ENCODE results near the gene EEF1A2. TPM values are rescaled to one million over a fixed set of nuclear protein-coding genes. Genes with fewer than 3 reads are reported as not detected.

The EEF1A2 gene
- total and polyA plus RNA-seq, 2 donors from 2014 or later = 1.5 to 18.1 TPM

DNA sequence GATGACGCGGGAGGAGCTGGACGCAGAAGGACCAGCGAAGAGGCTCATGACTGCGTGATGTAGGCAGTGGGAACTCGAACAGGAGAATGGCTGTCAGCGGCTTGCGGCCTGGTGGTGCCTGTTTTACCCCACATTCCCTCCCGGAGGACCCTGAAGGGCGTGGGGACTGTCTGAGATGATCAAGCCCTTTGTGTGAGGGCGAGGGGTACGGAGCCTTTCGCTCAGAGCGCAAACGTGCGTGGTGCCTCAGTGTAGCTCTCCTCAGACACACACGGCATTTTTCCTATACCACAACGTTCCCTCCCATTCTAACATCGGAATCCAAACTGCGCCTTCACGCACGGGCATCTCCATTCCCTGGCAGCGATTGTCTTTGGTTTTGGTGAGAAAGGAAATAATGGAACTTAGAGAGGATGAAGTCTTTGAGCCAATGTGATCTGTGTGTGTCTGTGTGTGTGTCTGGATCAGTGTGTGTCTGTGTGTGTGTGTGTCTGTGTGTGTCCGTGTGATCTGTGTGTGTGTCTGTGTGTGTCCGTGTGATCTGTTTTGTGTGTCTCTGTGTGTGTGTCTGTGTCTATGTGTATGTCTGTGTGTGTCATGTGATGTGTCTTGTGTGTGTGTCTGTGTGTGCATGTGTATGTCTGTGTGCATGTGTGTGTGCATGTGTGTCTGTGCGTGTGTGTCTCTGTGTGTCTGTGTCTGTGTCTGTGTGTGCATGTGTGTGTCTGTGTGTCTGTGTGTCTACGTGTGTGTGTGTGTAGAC, 33.0 kb upstream of the EEF1A2 start:
- Histone ChIP-seq H3K27me3 (ENCODE audit: control insufficient read depth, insufficient read depth, low read length) (no peaks in the 10 kb centered on the region), H3K36me3 (ENCODE audit: control insufficient read depth in 2 of 3, insufficient read depth in 3 of 3, low read length in 3 of 3) (no peaks in the 10 kb centered on the region), H3K9me3 (ENCODE audit: control insufficient read depth in 2 of 3, insufficient read depth in 1 of 3, low read length in 3 of 3) (no peaks in the 10 kb centered on the region), H3K27ac (ENCODE audit: low read depth in 2 of 2, low read length in 2 of 2) (no peak overlapping the region), H3K9ac (ENCODE audit: low read length in 3 of 3) (no peak overlapping the region), H3K4me1 (ENCODE audit: control insufficient read depth in 2 of 3, insufficient read depth in 2 of 3, low read depth in 1 of 3, low read length in 3 of 3) (no peaks in the 10 kb centered on the region), H3K4me3 (ENCODE audit: low read length in 3 of 3) (no peak overlapping the region)
- peak in 3 of 5 donors; percentile 8 to 64 (median 28) for DNase-seq
- TF ChIP-seq, protein P1, sequence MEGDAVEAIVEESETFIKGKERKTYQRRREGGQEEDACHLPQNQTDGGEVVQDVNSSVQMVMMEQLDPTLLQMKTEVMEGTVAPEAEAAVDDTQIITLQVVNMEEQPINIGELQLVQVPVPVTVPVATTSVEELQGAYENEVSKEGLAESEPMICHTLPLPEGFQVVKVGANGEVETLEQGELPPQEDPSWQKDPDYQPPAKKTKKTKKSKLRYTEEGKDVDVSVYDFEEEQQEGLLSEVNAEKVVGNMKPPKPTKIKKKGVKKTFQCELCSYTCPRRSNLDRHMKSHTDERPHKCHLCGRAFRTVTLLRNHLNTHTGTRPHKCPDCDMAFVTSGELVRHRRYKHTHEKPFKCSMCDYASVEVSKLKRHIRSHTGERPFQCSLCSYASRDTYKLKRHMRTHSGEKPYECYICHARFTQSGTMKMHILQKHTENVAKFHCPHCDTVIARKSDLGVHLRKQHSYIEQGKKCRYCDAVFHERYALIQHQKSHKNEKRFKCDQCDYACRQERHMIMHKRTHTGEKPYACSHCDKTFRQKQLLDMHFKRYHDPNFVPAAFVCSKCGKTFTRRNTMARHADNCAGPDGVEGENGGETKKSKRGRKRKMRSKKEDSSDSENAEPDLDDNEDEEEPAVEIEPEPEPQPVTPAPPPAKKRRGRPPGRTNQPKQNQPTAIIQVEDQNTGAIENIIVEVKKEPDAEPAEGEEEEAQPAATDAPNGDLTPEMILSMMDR (IDR thresholded peaks at IDR 0.05; ENCODE audit: borderline replicate concordance, extremely low read depth, insufficient read depth) = no peak
- intact Hi-C loops (cut with DNase I) = no loop called here
- no peak for FAIRE-seq

DNA sequence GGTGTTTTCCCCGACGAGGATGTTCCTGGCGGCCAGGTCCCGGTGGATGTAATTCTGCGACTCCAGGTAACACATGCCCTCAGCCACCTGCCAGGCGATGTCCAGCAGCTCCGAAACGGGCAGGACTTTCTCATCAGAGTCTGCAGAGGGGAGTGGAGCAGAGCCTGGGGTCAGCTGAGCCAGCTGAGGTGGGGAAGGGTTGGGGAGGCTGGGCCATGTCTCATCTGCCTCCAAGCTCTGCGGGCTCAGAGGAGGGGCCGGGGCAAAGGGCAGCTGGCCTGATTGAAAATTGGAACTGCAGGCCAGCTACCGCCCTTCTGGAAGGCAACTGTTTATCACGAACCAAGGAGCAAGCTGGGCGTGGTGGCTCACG, 31.9 kb upstream of the EEF1A2 start:
- peak in 2 of 5 donors; percentile 49 to 63 for DNase-seq
- no peak overlapping the region for H3K27ac ChIP-seq (ENCODE audit: low read depth in 2 of 2, low read length in 2 of 2)
- FAIRE-seq = no peak
- no peaks in the 10 kb centered on the region for H3K9me3 ChIP-seq (ENCODE audit: control insufficient read depth in 2 of 3, insufficient read depth in 1 of 3, low read length in 3 of 3)
- H3K36me3 ChIP-seq (ENCODE audit: control insufficient read depth in 2 of 3, insufficient read depth in 3 of 3, low read length in 3 of 3) = no peaks in the 10 kb centered on the region
- H3K9ac ChIP-seq (ENCODE audit: low read length in 3 of 3) = no peak overlapping the region
- TF ChIP-seq, protein P1 (IDR thresholded peaks at IDR 0.05; ENCODE audit: borderline replicate concordance, extremely low read depth, insufficient read depth) = no peak
- H3K27me3 ChIP-seq (ENCODE audit: control insufficient read depth, insufficient read depth, low read length) = no peaks in the 10 kb centered on the region
- H3K4me1 ChIP-seq (ENCODE audit: control insufficient read depth in 2 of 3, insufficient read depth in 2 of 3, low read depth in 1 of 3, low read length in 3 of 3) = no peaks in the 10 kb centered on the region
- intact Hi-C loops (cut with DNase I) = no loop called here
- no peak overlapping the region for H3K4me3 ChIP-seq (ENCODE audit: low read length in 3 of 3)

DNA sequence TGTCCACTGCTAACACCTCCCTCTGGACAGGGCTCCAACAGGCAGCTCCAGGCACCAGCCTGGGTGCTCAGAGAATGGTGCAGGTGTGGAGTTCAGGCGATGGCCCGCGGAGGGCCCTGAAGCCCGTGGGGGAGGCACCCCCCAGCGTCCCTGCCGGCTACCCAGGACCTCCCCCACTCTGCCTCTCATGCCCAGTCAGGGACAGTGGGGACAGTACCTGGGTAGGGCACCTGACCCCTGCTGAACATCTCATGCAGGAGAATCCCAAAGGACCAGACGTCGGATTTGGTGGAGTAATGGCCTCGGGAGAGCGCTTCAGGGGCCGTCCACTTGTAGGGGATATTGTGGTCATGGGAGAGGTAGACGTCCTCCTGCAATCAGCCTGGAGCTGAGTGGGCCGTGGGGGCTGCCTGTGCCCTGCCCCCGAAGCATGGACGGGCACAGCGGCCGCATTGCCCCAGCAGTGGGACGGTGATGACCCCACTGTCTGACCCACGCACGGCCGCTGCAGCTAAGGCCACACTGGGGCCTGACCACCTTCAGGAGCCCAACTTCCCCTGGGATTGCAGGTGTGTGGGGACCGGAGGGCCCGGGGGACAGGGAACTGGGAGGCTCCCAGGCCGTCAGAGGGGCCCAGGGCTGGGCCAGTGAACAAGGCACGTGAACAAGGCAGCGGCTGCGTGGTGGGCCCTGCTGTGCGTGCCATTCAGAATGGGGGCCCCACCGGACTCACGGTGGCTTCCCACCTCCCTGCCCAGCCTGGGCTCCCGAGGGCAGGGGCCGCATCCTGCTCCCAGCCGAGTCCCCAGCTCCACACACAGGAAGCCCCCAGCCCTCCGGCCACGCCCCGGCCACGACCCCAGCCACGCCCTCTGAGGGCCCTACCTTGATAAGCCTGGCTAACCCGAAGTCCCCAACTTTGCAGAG, 31.2 kb upstream of the EEF1A2 start:
- Histone ChIP-seq H3K9me3 (ENCODE audit: control insufficient read depth in 2 of 3, insufficient read depth in 1 of 3, low read length in 3 of 3) (no peaks in the 10 kb centered on the region), H3K27me3 (ENCODE audit: control insufficient read depth, insufficient read depth, low read length) (no peaks in the 10 kb centered on the region), H3K27ac (ENCODE audit: low read depth in 2 of 2, low read length in 2 of 2) (no peak overlapping the region), H3K4me1 (ENCODE audit: control insufficient read depth in 2 of 3, insufficient read depth in 2 of 3, low read depth in 1 of 3, low read length in 3 of 3) (no peaks in the 10 kb centered on the region), H3K9ac (ENCODE audit: low read length in 3 of 3) (no peak overlapping the region), H3K4me3 (ENCODE audit: low read length in 3 of 3) (no peak overlapping the region), H3K36me3 (ENCODE audit: control insufficient read depth in 2 of 3, insufficient read depth in 3 of 3, low read length in 3 of 3) (no peaks in the 10 kb centered on the region)
- intact Hi-C loops (cut with DNase I) = no loop called here
- TF ChIP-seq, protein P1 (IDR thresholded peaks at IDR 0.05; ENCODE audit: borderline replicate concordance, extremely low read depth, insufficient read depth) = no peak
- no peak for FAIRE-seq
- DNase-seq = peak in 3 of 5 donors; percentile 8 to 59 (median 45)

Measured in kidney (tissue), 14 donors.